ENCODE data around the gene KIAA1671.

Gene KIAA1671

GRCh38 chr22:25210793-25211192 is 258.3 kb downstream of the KIAA1671 start:
- DNase-seq (ENCODE audit: extremely low read depth, low read depth): no peak
- TF ChIP-seq CTCF (IDR thresholded peaks at IDR 0.05; ENCODE audit: low read depth, low read length): no peak

- no peak for TF ChIP-seq CTCF (IDR thresholded peaks at IDR 0.05; ENCODE audit: low read depth, low read length)
- DNase-seq (ENCODE audit: extremely low read depth, low read depth): no peak
These were observed 259.8 kb downstream of the KIAA1671 start for GRCh38 chr22:25212337-25212736.

- TF ChIP-seq CTCF (IDR thresholded peaks at IDR 0.05; ENCODE audit: low read depth, low read length): no peak
These were observed 260.7 kb downstream of the KIAA1671 start for GRCh38 chr22:25213221-25213620.

GRCh38 chr22:25216230-25216629 is 263.7 kb downstream of the KIAA1671 start:
- no peak for DNase-seq (ENCODE audit: extremely low read depth, low read depth)
- no peak for TF ChIP-seq CTCF (IDR thresholded peaks at IDR 0.05; ENCODE audit: low read depth, low read length)

More at GRCh38 chr22:25213221-25213620, 260.7 kb downstream of the KIAA1671 start:
- DNase-seq (ENCODE audit: extremely low read depth, low read depth): no peak

DNA sequence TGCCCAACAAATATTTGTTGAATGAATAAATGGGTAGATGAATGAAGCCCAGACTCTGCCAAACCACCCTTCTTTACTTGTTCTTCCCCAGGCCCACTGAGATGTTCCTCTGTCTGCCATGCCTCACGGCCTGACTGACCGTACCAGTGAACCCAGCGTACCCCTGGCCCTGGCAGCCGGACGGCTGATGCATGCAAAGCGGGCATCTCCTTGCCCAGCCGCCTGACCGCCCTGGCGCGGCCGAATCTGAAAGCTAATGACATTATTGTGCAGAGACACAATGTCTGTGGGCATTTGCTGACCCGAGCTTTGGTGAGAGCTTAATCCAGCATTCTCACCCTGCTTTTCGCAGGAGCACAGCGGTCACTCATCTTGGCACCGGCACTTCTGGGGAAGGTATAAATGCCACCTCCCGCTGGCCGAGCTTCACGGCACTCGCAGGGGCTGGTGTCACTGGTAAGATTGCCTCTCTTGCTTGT is 266.7 kb downstream of the KIAA1671 start, which contains the start of gene CRYBB2:
Gene CRYBB2, plus strand, starts transcription at position 429 of the 479 bp plus-strand sequence. CDS start 1,791 bp downstream, outside the sequence.
- no peak for TF ChIP-seq CTCF (IDR thresholded peaks at IDR 0.05; ENCODE audit: low read depth, low read length)
- no peak for DNase-seq (ENCODE audit: extremely low read depth, low read depth)

- no peak for DNase-seq (ENCODE audit: extremely low read depth, low read depth)
- no peak for TF ChIP-seq CTCF (IDR thresholded peaks at IDR 0.05; ENCODE audit: low read depth, low read length)
These were observed 267.5 kb downstream of the KIAA1671 start for GRCh38 chr22:25219948-25220442.

GRCh38 chr22:25221790-25222189 is 269.3 kb downstream of the KIAA1671 start:
- TF ChIP-seq CTCF (IDR thresholded peaks at IDR 0.05; ENCODE audit: low read depth, low read length): no peak
- DNase-seq (ENCODE audit: extremely low read depth, low read depth): no peak

Data from AG09319 (cell line).